ENCODE data around the gene GALNT11.

DNA sequence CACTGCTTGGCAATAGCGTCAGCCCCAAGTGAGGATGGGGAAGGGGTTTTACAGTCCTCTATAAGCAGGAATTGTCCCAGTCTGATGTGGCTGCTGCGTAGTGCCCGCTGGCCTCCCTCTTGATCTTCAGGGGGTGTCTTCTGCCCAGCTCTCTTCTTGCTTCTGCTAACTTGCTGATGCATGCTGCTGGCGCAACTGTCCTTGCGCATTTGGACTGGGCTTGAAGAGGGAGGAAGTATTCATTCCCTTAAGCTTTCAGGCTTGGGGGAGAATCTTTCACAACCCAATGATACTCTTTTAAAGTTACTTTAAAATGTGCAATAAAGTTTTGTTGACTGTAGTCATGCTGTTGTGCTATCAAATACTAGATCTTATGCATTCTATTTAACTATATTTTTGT is 10.3 kb downstream of the GALNT11 start:
- TF ChIP-seq, protein P1, sequence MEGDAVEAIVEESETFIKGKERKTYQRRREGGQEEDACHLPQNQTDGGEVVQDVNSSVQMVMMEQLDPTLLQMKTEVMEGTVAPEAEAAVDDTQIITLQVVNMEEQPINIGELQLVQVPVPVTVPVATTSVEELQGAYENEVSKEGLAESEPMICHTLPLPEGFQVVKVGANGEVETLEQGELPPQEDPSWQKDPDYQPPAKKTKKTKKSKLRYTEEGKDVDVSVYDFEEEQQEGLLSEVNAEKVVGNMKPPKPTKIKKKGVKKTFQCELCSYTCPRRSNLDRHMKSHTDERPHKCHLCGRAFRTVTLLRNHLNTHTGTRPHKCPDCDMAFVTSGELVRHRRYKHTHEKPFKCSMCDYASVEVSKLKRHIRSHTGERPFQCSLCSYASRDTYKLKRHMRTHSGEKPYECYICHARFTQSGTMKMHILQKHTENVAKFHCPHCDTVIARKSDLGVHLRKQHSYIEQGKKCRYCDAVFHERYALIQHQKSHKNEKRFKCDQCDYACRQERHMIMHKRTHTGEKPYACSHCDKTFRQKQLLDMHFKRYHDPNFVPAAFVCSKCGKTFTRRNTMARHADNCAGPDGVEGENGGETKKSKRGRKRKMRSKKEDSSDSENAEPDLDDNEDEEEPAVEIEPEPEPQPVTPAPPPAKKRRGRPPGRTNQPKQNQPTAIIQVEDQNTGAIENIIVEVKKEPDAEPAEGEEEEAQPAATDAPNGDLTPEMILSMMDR (IDR thresholded peaks at IDR 0.05) = no peak
- TF ChIP-seq ZFX (IDR thresholded peaks at IDR 0.05; ENCODE audit: borderline replicate concordance) = no peak

Measured in 22Rv1 (cell line).